ENCODE data around the gene EML5. TPM values are rescaled to one million over a fixed set of nuclear protein-coding genes. Genes with fewer than 3 reads are reported as not detected.
"Not testable (repeated sequence)": the region's sequence is repeated elsewhere in the genome, so short reads cannot be mapped to it uniquely, and the experiment has no call there.

The EML5 gene
- total RNA-seq, 8 experiments from 2014 or later = 0.45 to 6.1 (median 3.3) TPM; not detected in 2

- Histone ChIP-seq H3K4me3 (peak within 1 kb of the TSS; percentile 54 to 78 (median 66)), H3K4me1 (replicated peaks in 1 of 2) (peaks cover 4 to 14% of the 10 kb centered on the region in 2 donors), H3K27ac (peak within 1 kb of the TSS; percentile 94 to 97)
- 0% methylated on average over 2 to 13 of the region's 50 CpGs; no CpG with 5 or more reads in 6 of the 10 experiments for WGBS, 10 experiments
- in situ Hi-C loops (cut with MboI; ENCODE audit: low pct_unique_long_range_greater_than_20kb in 2 of 9, low sequenced_read_pairs in 9 of 9, unreplicated experiment in 9 of 9) = no loop called here
- peak; percentile 96 to 99 (median 97) for ATAC-seq (replicated peaks in 6 of 8)
These were observed 31.7 kb upstream of the EML5 start, which contains the start of gene TTC8 for GRCh38 chr14:88824314-88825077. Gene TTC8 (plus strand): TSS chr14:88824651. CDS start chr14:88824708, 57 bp downstream.

- 0 to 20% (median 9%) methylated on average over 1 to 9 of the region's 9 CpGs for WGBS, 10 experiments
- ATAC-seq (replicated peaks in 6 of 8) = peak in 2 of 8 experiments; percentile 1 to 2
- Histone ChIP-seq H3K4me3 (peak overlapping the region; percentile 54 to 78 (median 66)), H3K27ac (peak overlapping the region; percentile 94 to 97), H3K4me1 (replicated peaks in 1 of 2) (peaks cover 4 to 14% of the 10 kb centered on the region in 2 donors)
- in situ Hi-C loops (cut with MboI; ENCODE audit: low pct_unique_long_range_greater_than_20kb in 2 of 9, low sequenced_read_pairs in 9 of 9, unreplicated experiment in 9 of 9) = no loop called here
These were observed 31.2 kb upstream of the EML5 start for GRCh38 chr14:88823968-88824313.

- H3K4me3 ChIP-seq = no peak overlapping the region
- in situ Hi-C loops (cut with MboI; ENCODE audit: low pct_unique_long_range_greater_than_20kb in 2 of 9, low sequenced_read_pairs in 9 of 9, unreplicated experiment in 9 of 9) = no loop called here
- no peak overlapping the region for H3K27ac ChIP-seq
- ATAC-seq (replicated peaks in 6 of 8) = no peak
- H3K4me1 ChIP-seq (replicated peaks in 1 of 2) = peaks cover 4 to 8% of the 10 kb centered on the region in 2 donors
- WGBS, 10 experiments = 33 to 100% (median 83%) methylated on average over 1 to 2 of the region's 2 CpGs; no CpG with 5 or more reads in 1 of the 10 experiments
These were observed 29.1 kb upstream of the EML5 start for GRCh38 chr14:88821888-88822287.

- Histone ChIP-seq H3K27ac (no peak overlapping the region), H3K4me1 (replicated peaks in 1 of 2) (peaks cover 4 to 8% of the 10 kb centered on the region in 2 donors), H3K4me3 (no peak overlapping the region)
- 40 to 100% (median 67%) methylated on average over 1 to 2 of the region's 2 CpGs; no CpG with 5 or more reads in 4 of the 10 experiments for WGBS, 10 experiments
- in situ Hi-C loops (cut with MboI; ENCODE audit: low pct_unique_long_range_greater_than_20kb in 2 of 9, low sequenced_read_pairs in 9 of 9, unreplicated experiment in 9 of 9) = no loop called here
- no peak for ATAC-seq (replicated peaks in 6 of 8)
These were observed 28.6 kb upstream of the EML5 start for GRCh38 chr14:88821378-88821777.

GRCh38 chr14:88819674-88820073 is 26.9 kb upstream of the EML5 start:
- ATAC-seq (replicated peaks in 6 of 8); in situ Hi-C loops (cut with MboI; ENCODE audit: low pct_unique_long_range_greater_than_20kb in 2 of 9, low sequenced_read_pairs in 9 of 9, unreplicated experiment in 9 of 9); H3K4me1 ChIP-seq (replicated peaks in 1 of 2); H3K27ac ChIP-seq; H3K4me3 ChIP-seq: not testable (repeated sequence)
- WGBS, 10 experiments = 29 to 73% (median 55%) methylated on average over 1 to 3 of the region's 3 CpGs; no CpG with 5 or more reads in 3 of the 10 experiments

- ATAC-seq (replicated peaks in 6 of 8) = peak in 1 of 8 experiments; percentile 37
- H3K4me1 ChIP-seq (replicated peaks in 1 of 2) = no peaks in the 10 kb centered on the region
- 33 to 100% (median 89%) methylated on average over 1 of the region's 1 CpG; no CpG with 5 or more reads in 3 of the 10 experiments for WGBS, 10 experiments
- H3K4me3 ChIP-seq = no peak overlapping the region
- no peak overlapping the region for H3K27ac ChIP-seq
- in situ Hi-C loops (cut with MboI; ENCODE audit: low pct_unique_long_range_greater_than_20kb in 2 of 9, low sequenced_read_pairs in 9 of 9, unreplicated experiment in 9 of 9) = no loop called here
These were observed 25.3 kb upstream of the EML5 start for GRCh38 chr14:88818018-88818417.

- H3K4me3 ChIP-seq = no peak overlapping the region
- ATAC-seq (replicated peaks in 6 of 8) = no peak
- no peaks in the 10 kb centered on the region for H3K4me1 ChIP-seq (replicated peaks in 1 of 2)
- in situ Hi-C loops (cut with MboI; ENCODE audit: low pct_unique_long_range_greater_than_20kb in 2 of 9, low sequenced_read_pairs in 9 of 9, unreplicated experiment in 9 of 9) = no loop called here
- WGBS, 10 experiments = 88 to 100% (median 100%) methylated on average over 1 to 3 of the region's 4 CpGs; no CpG with 5 or more reads in 2 of the 10 experiments
- no peak overlapping the region for H3K27ac ChIP-seq
These were observed 23.2 kb upstream of the EML5 start for GRCh38 chr14:88815980-88816379.

GRCh38 chr14:88808359-88808758 is 15.6 kb upstream of the EML5 start:
- no peak overlapping the region for H3K27ac ChIP-seq
- in situ Hi-C loops (cut with MboI; ENCODE audit: low pct_unique_long_range_greater_than_20kb in 2 of 9, low sequenced_read_pairs in 9 of 9, unreplicated experiment in 9 of 9) = no loop called here
- no peak for ATAC-seq (replicated peaks in 6 of 8)

GRCh38 chr14:88804477-88804876 is 11.7 kb upstream of the EML5 start:
- WGBS, 10 experiments = 0 to 100% (median 17%) methylated on average over 1 of the region's 1 CpG; no CpG with 5 or more reads in 3 of the 10 experiments
- Histone ChIP-seq H3K4me1 (replicated peaks in 1 of 2) (no peaks in the 10 kb centered on the region), H3K27ac (no peak overlapping the region), H3K4me3 (no peak overlapping the region)
- in situ Hi-C loops (cut with MboI; ENCODE audit: low pct_unique_long_range_greater_than_20kb in 2 of 9, low sequenced_read_pairs in 9 of 9, unreplicated experiment in 9 of 9) = no loop called here
- no peak for ATAC-seq (replicated peaks in 6 of 8)

More at GRCh38 chr14:88808359-88808758, 15.6 kb upstream of the EML5 start:
- Histone ChIP-seq H3K4me1 (replicated peaks in 1 of 2) (no peaks in the 10 kb centered on the region), H3K4me3 (no peak overlapping the region)

GRCh38 chr14:88804035-88804434 is 11.3 kb upstream of the EML5 start:
- in situ Hi-C loops (cut with MboI; ENCODE audit: low pct_unique_long_range_greater_than_20kb in 2 of 9, low sequenced_read_pairs in 9 of 9, unreplicated experiment in 9 of 9) = no loop called here
- H3K4me1 ChIP-seq (replicated peaks in 1 of 2) = no peaks in the 10 kb centered on the region
- H3K4me3 ChIP-seq = no peak overlapping the region
- no peak overlapping the region for H3K27ac ChIP-seq
- WGBS, 10 experiments = 17 to 90% (median 57%) methylated on average over 2 of the region's 2 CpGs; no CpG with 5 or more reads in 6 of the 10 experiments
- ATAC-seq (replicated peaks in 6 of 8) = no peak

GRCh38 chr14:88802596-88802995 is 9.8 kb upstream of the EML5 start:
- in situ Hi-C loops (cut with MboI; ENCODE audit: low pct_unique_long_range_greater_than_20kb in 2 of 9, low sequenced_read_pairs in 9 of 9, unreplicated experiment in 9 of 9) = no loop called here
- Histone ChIP-seq H3K4me3 (no peak overlapping the region), H3K4me1 (replicated peaks in 1 of 2) (no peaks in the 10 kb centered on the region), H3K27ac (no peak overlapping the region)
- 0 to 66% (median 54%) methylated on average over 1 to 6 of the region's 6 CpGs; no CpG with 5 or more reads in 3 of the 10 experiments for WGBS, 10 experiments
- ATAC-seq (replicated peaks in 6 of 8) = no peak

- H3K4me3 ChIP-seq = no peak overlapping the region
- no peak overlapping the region for H3K27ac ChIP-seq
- H3K4me1 ChIP-seq (replicated peaks in 1 of 2) = no peaks in the 10 kb centered on the region
- in situ Hi-C loops (cut with MboI; ENCODE audit: low pct_unique_long_range_greater_than_20kb in 2 of 9, low sequenced_read_pairs in 9 of 9, unreplicated experiment in 9 of 9) = no loop called here
- ATAC-seq (replicated peaks in 6 of 8) = no peak
- 36 to 100% (median 72%) methylated on average over 1 to 4 of the region's 5 CpGs; no CpG with 5 or more reads in 1 of the 10 experiments for WGBS, 10 experiments
These were observed 6.8 kb upstream of the EML5 start for GRCh38 chr14:88799522-88799921.

GRCh38 chr14:88798156-88798555 is 5.4 kb upstream of the EML5 start:
- in situ Hi-C loops (cut with MboI; ENCODE audit: low pct_unique_long_range_greater_than_20kb in 2 of 9, low sequenced_read_pairs in 9 of 9, unreplicated experiment in 9 of 9) = no loop called here
- H3K27ac ChIP-seq = no peak overlapping the region
- H3K4me1 ChIP-seq (replicated peaks in 1 of 2) = no peaks in the 10 kb centered on the region
- ATAC-seq (replicated peaks in 6 of 8) = peak in 1 of 8 experiments; percentile 20
- WGBS, 10 experiments = 7 to 86% (median 53%) methylated on average over 1 to 4 of the region's 4 CpGs; no CpG with 5 or more reads in 4 of the 10 experiments
- no peak overlapping the region for H3K4me3 ChIP-seq

Data from motor neuron (in vitro differentiated cells).